ENCODE data around the gene ELMOD2.
A peak's percentile ranks its signal among the peaks of the same experiment; 100 is the strongest.
"Not testable (repeated sequence)": the region's sequence is repeated elsewhere in the genome, so short reads cannot be mapped to it uniquely, and the experiment has no call there.

The ELMOD2 gene

DNA sequence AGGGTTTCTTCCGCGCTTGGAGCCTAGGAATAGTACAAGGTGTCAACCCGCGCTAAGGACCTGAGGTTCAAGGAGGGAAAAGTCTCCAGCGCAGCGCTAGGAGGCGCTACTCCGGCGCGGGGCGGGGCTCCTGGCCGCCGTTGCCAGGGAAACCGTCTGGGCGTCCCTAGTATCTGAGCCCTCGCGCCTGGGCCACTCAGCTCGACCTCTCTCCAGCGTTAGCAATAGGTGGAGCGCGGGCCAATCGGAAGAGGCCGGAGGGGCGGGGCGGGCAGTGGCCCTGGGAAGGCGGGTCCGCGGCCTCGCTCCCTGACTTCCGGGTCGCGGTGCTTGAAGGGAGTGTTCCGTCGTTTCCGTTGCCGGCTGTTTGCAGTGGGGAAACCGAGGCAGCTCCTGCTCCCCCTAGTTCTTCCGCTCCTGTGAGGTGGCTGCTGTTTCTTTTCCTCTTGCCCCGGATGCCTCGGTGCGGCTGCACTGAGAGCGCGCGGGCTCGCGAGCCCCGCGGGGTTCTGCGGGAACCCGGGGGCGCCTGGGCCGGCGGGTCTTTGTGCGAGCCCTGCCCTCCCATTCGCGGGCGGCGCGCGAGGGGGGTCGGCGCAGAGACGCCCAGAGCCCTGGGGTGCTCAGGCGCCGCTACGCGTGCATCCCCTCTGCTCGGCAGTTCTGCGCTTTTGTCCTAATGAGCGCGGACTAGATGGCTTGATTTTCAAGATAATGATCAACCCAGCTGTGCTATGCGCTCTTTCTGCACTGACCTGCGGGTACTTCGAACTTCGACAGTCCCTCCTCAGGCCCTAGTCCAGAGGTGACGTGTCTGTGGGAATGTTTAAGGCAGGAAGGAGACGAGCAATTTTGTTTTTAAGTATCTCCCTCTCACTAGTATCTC lies at the start of gene ELMOD2:
ELMOD2 (plus strand) TSS at position 312 of the 886 bp plus-strand sequence. CDS start 1,261 bp downstream, outside the sequence.
- DNase-seq: peak; percentile 98

- DNase-seq: no peak
Measured at GRCh38 chr4:140483445-140483844, 40.5 kb upstream of the ELMOD2 start.

DNA sequence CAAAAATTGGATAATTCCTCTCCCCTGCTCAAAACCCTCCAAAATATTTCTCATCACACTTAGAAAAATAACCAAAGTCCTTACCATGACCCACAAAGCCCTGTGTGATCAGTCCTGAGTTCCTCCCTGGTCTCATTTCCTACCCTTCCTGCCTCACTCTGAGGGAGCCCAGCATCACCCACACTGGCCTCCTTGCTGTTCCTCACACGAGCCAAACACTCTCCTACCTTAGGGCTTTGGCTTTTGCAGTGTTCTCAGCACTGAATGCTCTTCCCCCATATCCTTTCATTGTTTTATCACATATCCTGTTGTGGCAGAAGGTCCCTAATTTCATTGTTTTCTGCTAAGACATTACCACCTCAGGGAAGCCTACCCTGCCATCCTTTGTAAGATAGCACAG lies 38.0 kb upstream of the ELMOD2 start:
- DNase-seq: no peak

DNA sequence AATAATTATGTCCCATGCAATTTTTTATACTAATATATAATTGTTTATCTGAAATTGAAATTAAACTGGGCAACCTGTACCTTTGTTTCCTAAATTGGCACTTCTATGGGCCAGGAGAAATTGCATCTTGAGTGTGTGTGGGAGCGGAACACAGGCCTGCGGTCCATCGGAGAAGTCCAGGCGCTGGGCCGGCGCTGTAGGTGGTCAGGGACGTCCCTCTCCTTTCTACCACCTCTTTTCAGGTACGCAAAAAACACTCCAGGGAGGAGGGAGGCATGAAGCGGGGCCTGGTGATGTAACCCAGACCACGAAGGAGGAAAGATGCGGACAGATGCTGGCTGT lies 26.6 kb upstream of the ELMOD2 start:
- DNase-seq: no peak

DNA sequence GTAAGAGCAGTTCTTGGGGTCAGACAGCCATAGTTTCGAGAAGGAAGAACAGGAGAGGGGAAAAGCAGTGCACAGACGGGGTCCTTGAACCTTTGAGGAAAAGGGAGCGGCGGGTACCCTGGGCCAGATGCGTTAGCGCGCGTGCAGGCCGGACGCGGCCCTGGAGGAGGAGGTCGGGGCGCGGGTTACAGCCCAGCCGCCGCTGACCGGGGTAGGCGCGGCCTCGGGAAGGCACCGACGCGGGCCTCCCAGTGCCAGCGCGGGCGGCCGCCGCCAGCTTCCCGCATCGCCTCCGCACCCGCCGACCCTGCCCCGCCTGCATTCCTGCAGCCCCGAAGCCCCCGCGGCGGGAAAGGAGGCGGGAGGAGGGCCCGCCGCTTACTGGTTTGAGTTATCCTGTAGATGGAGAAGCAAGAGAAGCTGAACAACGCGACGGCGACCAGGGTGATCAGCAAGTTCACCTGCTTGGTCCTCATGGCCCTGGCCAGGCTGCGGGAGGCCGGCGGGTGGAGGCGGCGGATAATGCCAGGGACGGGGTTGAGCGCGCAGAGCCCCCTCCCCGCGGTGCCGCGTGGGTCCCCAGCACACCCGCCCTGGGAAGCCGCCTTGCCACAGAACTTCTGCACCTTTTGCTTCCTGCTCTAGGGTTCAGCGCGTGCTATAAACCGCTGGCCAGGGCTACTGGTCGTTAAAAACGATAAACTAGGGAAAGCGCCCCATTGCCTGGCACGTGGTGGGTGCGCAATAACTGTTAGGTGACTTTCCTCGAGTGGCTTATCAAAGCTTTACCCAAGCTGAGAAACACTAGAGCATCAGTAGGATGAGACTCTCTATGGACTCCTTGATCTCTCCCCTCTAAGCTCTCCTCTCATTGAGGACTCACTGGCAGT lies 26.0 kb upstream of the ELMOD2 start, which contains the start of gene MGAT4D:
MGAT4D (minus strand) TSS at position 547 of the 890 bp plus-strand sequence; CDS start at position 476, 71 bp downstream.
- no peak for DNase-seq

DNA sequence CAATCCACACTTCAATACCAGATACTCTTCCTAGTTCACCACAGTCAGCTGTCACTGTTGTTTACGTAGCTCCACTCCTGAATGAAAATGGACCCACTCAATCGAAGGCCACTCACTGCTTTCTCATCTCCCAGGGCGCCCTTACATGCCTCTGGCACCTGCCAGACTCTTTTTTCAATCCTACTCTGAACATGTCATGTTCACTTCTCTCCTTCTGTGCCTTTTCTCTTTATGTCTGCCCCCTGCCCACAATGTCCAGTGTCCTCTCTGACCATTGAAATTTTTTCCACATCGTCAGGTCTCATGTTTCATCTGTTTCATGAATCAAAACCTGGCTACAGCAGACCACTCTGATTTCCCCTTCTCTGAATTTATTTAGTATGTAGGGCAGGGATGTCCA lies 24.6 kb upstream of the ELMOD2 start:
- no peak for DNase-seq

GRCh38 chr4:140504261-140504660 lies 19.7 kb upstream of the ELMOD2 start:
- no peak for DNase-seq

GRCh38 chr4:140513765-140514164 lies 10.2 kb upstream of the ELMOD2 start:
- DNase-seq: not testable (repeated sequence)

DNA sequence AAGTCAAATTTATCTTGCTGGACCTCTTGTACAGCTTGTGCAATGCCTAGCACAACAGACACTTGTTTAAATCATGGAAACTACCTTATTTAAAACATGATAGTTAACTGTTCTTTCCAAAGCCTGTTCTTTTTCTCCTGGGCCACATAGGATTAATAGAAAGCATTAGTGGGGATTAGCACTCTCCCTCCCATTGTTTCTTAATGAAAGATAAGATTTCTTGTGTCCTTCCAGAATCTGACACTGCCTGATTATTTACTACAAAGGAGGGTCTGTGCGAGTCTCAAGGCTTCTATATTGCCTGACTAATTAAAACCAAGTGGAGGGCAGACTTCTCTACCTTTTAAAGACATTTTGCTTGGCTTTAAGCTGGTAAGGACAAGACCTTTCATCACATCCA lies 8.5 kb upstream of the ELMOD2 start:
- no peak for DNase-seq

DNA sequence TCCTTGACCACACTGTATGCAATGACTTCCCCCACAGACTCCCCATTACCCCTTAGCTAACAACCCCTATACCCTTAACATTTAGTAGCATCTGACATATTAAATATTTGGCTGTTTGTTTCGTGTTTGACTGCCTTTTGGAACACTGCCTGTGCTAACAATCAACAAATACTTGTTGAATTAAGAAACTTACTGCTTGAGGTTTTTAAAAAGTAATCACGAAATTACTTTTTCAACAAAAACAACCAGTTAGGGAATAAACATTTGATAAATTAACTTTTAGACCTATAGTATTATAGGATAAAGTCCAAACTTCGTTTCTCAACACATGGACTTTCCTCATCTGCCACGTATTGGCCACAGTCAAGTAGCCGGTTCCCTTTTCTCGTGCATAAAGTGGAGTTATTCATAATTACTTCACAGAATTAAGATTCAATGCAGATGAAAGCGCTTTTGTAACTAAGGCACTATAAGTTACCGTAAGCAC lies 555 bp upstream of the ELMOD2 start:
- DNase-seq: no peak

GRCh38 chr4:140529434-140529833 lies 5.5 kb downstream of the ELMOD2 start:
- no peak for DNase-seq

DNA sequence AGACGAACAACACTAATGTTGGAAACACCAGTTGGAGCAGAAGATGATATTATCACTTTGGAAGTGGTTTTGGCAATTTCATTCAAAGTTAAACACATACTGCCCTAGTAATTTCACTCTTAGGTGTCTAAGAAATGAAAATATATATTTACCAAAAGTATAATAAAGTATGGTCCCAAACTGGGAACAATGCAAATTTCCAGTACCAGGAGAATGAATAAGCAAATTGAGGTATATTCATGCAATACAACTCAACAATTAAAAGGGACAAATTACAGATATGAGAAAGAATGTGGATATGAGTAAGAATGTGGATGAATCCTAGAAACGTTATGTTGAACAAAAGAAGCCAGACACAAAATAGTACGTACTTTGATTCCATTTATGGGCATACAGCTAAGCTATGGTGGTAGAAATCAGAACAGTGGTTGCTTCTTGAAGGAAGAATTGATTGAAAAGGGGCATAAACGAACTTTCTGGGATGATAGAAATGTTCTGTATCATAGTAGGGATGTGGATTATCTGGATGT lies 10.0 kb downstream of the ELMOD2 start:
- no peak for DNase-seq

DNA sequence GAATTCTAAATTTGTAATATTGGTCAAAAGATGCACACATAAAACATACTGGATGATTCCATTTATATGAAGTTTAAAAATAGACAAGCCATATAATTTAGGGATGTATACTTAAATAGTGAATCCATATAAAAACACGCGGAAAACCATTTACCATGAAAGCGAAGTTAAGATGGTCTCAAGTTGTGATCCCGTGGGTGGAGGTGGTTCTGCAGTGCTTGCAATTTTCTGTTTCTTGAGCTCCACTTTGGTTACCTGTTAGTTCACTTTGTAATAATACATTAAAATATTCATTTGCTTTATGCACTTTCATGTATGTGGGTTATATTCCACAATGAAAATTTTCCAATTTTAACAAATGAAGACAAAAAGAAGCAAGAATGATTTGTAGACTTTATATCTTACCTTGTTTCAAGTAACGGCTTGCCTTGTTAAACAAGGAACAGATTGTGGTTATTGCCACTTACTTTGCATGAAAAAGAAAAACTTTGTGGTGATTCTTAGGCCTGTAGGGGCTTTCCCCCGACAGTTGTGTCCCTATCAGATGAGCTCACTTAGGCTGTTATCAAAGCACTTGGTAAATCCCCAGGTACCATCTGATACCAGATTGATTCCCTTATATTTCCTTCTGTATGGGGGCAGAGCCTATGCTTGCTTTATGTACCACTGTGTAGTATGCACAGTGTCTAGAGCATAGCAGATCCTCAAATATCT lies 32.6 kb downstream of the ELMOD2 start:
- DNase-seq: peak; percentile 13

GRCh38 chr4:140557831-140558435 lies 34.0 kb downstream of the ELMOD2 start:
- DNase-seq: no peak

GRCh38 chr4:140559696-140560095 lies 35.7 kb downstream of the ELMOD2 start:
- no peak for DNase-seq

GRCh38 chr4:140568507-140569306 lies 44.7 kb downstream of the ELMOD2 start, which contains the start of gene UCP1:
Gene UCP1, minus strand, starts transcription at chr4:140568961. Its CDS starts 232 bp downstream, at chr4:140568729.
- DNase-seq: no peak

DNA sequence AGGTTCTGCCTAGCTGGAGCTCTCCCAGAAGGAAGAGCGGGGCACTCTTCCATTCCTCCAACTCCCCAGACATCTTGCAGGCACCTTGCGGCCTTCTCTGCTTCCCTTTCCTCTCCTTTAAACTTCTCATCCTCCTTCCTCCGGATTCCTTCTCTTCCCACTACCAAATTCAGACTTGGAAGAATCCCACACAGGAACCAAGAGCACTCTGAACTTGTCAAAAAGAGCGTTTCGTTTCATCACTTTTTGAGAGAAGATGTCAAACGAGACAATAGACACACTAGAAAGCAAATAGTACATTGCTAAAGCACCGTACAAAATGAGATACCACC lies 45.3 kb downstream of the ELMOD2 start:
- DNase-seq: no peak

- DNase-seq: no peak
Measured at GRCh38 chr4:140571620-140572019, 47.7 kb downstream of the ELMOD2 start.

DNA sequence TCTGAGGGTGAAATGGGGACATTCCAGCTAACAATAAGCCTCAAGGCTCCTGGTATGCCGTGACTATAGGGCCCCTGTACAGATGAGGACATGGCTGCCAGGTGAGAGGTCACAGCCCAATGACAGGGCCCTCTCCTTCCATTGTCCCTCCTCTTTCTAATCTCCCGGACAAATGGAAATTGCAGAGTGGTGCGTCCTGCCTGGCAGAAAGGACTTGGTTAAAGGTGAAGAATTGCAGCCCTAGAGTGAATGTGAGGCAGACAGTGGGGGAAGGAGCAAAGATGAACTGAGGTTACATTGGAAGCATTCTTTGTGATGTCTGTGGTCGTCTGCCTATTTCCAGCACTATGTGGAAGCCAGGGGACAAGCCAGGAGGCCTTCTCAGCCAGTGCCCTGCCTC lies 51.5 kb downstream of the ELMOD2 start:
- DNase-seq: no peak

DNA sequence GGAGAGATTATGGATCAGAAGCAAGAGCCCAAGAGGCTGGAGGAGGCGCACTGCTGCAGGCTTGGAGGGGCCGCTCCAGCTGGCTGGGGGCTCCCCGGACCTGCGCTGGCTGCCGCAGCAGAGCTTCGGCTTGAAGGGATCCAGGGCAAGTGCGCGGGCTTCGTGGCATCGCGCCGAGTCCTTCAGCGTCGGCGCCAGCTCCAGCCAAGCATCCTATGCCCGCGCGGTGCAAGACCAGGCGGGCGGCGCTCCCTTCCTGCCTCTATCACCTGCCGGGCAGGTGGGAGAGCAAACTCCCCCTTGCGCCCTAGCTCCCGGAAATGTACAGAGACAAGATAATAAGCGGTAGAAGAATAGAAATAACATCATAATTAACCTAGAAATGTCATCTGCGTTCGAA lies 55.3 kb downstream of the ELMOD2 start:
- no peak for DNase-seq

- no peak for DNase-seq
Measured at GRCh38 chr4:140581078-140581477, 57.1 kb downstream of the ELMOD2 start.

Measured in stimulated activated CD4-positive, alpha-beta T cell treated with anti-CD3 and anti-CD28 coated beads, Interleukin-1b, Interleukin-23, amount 100 ng/mL, for 48 hours (primary cell).